ENCODE results near the gene POLR3H.

DNA sequence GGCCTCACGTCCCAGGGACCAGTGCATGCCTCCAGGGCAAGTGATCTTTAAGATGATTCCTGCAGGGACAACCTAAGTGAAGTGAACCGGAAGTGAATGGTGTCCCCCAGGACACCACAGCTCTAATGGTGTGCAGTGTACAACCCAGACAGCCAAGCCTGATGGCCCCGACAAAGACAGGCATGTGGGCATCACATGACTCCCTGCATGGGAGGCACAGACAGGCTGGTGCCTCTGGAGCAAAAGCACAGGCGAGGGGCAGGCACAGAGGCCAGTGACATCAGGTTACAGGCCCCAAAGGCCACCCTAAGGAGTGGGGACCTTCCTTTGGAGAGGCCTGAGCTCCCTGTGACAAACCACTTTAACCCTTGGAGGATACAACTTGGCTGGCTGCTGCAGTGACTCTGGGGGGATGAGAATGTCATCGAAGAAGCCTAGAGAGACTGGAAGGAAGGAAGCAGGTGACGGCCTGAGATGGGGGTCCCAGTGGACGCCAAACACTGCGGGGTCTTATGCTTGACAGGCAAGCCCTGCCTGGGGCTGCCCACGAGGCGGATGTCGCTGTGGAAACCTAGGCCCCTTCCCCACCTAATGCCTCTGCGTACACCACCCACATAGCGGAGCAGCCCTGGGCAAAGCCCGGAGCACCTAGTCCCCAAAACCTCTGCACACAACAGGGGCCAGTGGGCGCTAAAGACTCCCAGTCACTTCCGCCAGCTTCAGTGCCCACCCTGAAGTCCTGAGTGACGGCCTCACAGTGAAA is 12.4 kb downstream of the POLR3H start:
- TF ChIP-seq CTCF (IDR thresholded peaks at IDR 0.05; ENCODE audit: low read depth, low read length, poor library complexity, severe bottlenecking): no peak
- no peak for TF ChIP-seq EZH2phosphoT487 (IDR thresholded peaks at IDR 0.05; ENCODE audit: borderline replicate concordance, low read length)
